ENCODE results near the gene TIMM17A.

DNA sequence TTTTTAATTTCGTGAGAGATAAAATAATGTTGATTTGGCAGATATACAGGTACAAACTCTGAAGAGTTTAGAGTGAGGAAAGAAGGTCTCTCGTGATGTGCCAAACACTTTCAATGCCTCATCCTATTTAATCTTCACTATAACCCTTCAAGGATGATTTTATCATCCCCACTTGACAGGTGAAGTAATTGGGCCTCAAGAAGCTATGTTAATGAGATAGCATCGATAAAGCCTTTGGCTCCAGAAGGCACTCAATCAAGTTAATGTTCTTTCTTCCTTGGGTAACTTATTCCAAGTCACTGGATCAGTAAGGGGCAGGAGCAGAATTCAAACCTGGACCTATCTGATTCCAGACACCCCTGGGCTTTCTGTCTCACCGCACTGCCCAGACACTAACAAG lies 16.2 kb upstream of the TIMM17A start:
- TF ChIP-seq, protein P1, sequence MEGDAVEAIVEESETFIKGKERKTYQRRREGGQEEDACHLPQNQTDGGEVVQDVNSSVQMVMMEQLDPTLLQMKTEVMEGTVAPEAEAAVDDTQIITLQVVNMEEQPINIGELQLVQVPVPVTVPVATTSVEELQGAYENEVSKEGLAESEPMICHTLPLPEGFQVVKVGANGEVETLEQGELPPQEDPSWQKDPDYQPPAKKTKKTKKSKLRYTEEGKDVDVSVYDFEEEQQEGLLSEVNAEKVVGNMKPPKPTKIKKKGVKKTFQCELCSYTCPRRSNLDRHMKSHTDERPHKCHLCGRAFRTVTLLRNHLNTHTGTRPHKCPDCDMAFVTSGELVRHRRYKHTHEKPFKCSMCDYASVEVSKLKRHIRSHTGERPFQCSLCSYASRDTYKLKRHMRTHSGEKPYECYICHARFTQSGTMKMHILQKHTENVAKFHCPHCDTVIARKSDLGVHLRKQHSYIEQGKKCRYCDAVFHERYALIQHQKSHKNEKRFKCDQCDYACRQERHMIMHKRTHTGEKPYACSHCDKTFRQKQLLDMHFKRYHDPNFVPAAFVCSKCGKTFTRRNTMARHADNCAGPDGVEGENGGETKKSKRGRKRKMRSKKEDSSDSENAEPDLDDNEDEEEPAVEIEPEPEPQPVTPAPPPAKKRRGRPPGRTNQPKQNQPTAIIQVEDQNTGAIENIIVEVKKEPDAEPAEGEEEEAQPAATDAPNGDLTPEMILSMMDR (optimal IDR thresholded peaks at IDR 0.05 in 1 of 3, IDR thresholded peaks at IDR 0.05 in 1 of 3, conservative IDR thresholded peaks at IDR 0.05 in 1 of 3; ENCODE audit: extremely low read depth in 1 of 3, insufficient read depth in 2 of 3, low read length in 3 of 3) = no peak
- TF ChIP-seq EZH2 (IDR thresholded peaks at IDR 0.05; ENCODE audit: low read length) = no peak
